ENCODE data around the gene PLCL2.

DNA sequence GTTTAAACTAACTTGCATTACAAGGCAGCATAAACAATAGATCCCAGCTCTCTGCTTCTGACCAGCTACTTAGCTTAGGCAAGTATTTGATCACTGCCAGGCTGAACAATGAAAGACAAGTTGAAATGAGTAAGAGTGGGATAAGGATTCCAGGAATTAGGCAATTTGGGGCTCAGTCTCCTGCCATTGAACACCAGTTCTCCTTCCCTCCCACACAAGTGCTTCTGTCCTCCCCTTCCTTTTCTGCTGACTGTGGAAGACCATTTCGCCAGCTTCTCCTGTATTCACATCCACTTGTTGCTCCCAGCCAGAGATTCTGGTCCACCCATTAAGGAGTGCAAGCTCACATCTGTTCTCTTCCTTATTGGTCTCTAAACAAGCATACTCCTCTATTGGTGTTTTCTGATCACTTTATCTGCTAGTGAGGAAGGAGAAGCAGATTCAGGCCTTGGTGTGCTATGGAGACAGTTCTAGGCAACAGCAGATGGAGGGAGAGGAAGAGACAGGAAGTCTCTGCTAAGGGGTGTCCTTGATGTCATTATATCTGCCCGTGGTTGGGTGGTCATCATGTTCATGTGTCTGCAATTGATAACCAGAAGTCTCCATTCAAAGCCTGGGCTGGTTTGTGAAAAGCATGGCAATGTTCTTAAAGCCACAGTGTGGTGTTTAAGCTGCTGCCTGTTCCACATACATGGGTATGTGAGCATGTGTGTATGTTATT, 121.5 kb downstream of the PLCL2 start:
- TF ChIP-seq, protein P1, sequence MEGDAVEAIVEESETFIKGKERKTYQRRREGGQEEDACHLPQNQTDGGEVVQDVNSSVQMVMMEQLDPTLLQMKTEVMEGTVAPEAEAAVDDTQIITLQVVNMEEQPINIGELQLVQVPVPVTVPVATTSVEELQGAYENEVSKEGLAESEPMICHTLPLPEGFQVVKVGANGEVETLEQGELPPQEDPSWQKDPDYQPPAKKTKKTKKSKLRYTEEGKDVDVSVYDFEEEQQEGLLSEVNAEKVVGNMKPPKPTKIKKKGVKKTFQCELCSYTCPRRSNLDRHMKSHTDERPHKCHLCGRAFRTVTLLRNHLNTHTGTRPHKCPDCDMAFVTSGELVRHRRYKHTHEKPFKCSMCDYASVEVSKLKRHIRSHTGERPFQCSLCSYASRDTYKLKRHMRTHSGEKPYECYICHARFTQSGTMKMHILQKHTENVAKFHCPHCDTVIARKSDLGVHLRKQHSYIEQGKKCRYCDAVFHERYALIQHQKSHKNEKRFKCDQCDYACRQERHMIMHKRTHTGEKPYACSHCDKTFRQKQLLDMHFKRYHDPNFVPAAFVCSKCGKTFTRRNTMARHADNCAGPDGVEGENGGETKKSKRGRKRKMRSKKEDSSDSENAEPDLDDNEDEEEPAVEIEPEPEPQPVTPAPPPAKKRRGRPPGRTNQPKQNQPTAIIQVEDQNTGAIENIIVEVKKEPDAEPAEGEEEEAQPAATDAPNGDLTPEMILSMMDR (IDR thresholded peaks at IDR 0.05; ENCODE audit: low read length), result no peak
- TF ChIP-seq EZH2 (IDR thresholded peaks at IDR 0.05; ENCODE audit: borderline replicate concordance, low read length), result no peak

All from OCI-LY1 (cell line).